Measurements from ENCODE around the gene RCOR1. TPM values are rescaled to one million over a fixed set of nuclear protein-coding genes. Genes with fewer than 3 reads are reported as not detected.

Gene RCOR1
- 20.1 to 29.5 TPM (median 25.3 TPM) in 5 replicates for total RNA-seq (2022; extraction: Qiagen RNA extraction; ENCODE audit: low read depth)

GRCh38 chr14:102591944-102592762 is at the start of gene RCOR1:
RCOR1 (plus strand) TSS chr14:102592649; CDS start chr14:102592887, 238 bp downstream.

GRCh38 chr14:102776761-102777710 is 184.6 kb downstream of the RCOR1 start, which contains the start of gene TRAF3:
TRAF3 (plus strand) TSS chr14:102777449; CDS start chr14:102870202, 92,753 bp downstream.

Other genes with a start within 250 kb of the RCOR1 start
- gene CINP, start 229.8 kb upstream of the RCOR1 start, total RNA-seq (2022; extraction: Qiagen RNA extraction; ENCODE audit: low read depth): 55.0 to 61.5 TPM (median 59.1 TPM) in 5 replicates
- gene TECPR2, start 229.7 kb upstream of the RCOR1 start, total RNA-seq (2022; extraction: Qiagen RNA extraction; ENCODE audit: low read depth): 6.1 to 9.1 TPM (median 8.0 TPM) in 5 replicates
- gene ANKRD9, start 82.9 kb upstream of the RCOR1 start, total RNA-seq (2022; extraction: Qiagen RNA extraction; ENCODE audit: low read depth): 4.4 to 13.2 TPM (median 9.6 TPM) in 5 replicates
- gene TRAF3, start 184.8 kb downstream of the RCOR1 start, total RNA-seq (2022; extraction: Qiagen RNA extraction; ENCODE audit: low read depth): 19.8 to 28.9 TPM (median 27.4 TPM) in 5 replicates

Data from A549 treated with CpdA at 1 μM for 4 hours (cell line).